Left lobe of liver (tissue), 2 donors: ENCODE measurements around the gene ATP9A. TPM values are rescaled to one million over a fixed set of nuclear protein-coding genes. Genes with fewer than 3 reads are reported as not detected.
"Not testable (repeated sequence)": the region's sequence is repeated elsewhere in the genome, so short reads cannot be mapped to it uniquely, and the experiment has no call there.

Source experiments
- ATAC-seq: fragments of 200-7000 bp; cut with Tn5 transposase; one replicate; pipeline ENCODE4 v1.9.1; 2020; ENCODE audit warnings: mild to moderate bottlenecking, moderate library complexity
- DNase-seq: peaks from one replicate; pipeline ENCODE4 v3.0.0-alpha.2; 2020; ENCODE audit warnings: low spot score
- total RNA-seq: library from RNA; stranded (reverse); gene quantifications from one replicate; pipeline ENCODE4 v1.2.1, GENCODE V29; 2021
- donor health status: DM: no; HTN: no; CAD: no; lungs with moderate emphysema.
- donor health status: DM: no; HTN: yes; CAD: no.

ATP9A gene
- total RNA-seq, 1 donor from 2014 or later, result 12.1 TPM

DNA sequence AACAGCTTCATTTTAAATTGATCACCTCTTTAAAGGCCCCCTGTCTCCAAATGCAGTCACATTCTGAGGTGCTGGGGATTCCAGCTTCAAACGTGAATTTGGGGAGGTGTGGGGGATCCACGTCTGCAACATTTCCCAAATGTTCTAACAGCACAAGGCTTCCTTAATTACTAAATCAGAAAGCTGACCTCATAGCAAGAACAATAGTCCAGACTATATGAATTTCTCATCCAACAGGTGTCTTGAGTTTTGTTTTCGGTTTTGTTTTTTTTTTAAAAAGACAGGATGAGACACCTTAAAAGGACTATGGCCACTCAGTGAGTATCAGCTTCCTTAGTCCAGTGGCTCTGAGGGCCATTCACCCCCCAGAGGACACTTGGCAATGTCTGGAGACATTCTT is 11.5 kb downstream of the ATP9A start:
- ATAC-seq, result no peak
- no peak for DNase-seq

DNA sequence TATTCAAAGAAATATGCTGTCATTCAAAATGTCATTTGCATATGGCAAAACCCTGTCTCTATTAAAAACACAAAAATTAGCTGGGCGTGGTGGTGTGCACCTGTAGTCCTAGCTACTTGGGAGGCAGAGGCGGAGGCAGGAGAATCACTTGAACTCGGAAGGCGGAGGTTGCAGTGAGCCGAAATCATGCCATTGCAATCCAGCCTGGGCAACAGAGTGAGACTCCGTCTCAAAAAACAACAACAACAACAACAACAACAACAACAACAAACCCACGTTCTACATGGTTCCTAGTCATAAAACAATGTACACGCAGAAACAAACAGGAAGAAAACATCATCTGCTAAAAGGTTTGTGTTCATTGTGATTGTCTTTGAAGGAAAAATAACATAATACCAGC is 15.0 kb downstream of the ATP9A start:
- not testable (repeated sequence) for DNase-seq, ATAC-seq

DNA sequence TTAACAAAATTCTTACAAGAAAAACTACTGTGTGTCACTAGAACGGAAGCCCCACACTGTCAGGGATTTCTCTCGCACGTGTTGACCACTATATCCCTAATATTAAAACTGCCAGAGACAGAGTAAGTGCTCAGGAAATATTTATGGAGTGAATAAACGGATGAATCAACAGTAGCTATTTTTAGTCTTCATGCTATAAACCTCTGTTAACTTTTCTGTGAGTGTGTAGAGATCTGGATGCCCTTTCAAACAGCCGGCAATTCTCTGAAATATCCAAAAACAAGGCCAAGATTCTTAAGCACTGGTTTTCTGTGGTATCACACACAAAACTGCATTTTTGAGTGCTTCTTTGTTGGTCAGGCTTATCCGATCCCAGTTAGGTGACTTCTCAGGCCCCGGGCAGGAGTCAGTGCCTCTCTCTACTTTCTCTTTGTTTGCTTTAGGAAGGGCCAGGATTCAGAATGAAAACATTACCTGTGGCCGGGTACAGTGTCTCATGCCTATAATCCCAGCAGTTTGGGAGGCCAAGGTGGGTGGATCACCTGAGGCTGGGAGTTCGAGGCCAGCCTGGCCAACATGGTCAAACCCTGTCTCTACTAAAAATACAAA is 15.7 kb downstream of the ATP9A start:
- DNase-seq, result no peak
- peak; percentile 63 for ATAC-seq

DNA sequence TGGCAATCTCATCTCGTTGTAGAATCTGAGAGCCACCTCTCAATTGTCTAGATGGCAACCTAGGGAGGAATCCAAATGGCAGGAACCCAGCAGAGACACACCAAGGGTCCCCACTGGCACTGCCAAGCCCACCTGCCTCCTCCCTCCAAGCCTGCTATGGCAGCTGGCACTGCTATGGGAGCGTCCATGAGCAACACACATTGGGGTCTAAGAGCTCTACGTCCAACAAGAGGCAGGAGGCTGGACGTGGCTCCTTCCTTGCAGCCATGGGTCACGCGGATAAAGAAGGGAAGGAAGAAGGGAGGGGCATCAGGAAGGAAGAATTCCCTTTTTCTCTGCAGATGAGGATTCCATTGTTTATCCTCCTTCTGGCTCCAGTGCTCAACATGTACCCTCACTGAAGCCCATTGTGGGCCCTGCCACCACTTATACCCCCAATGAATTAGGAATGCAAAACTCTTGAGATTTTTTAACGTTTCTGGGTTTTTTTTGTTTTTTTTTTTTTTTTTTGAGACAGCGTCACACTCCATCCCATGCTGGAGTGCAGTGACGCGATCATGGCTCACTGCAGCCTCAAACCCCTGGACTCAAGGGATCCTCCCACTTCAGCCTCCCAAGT is 17.3 kb downstream of the ATP9A start:
- no peak for ATAC-seq
- no peak for DNase-seq

DNA sequence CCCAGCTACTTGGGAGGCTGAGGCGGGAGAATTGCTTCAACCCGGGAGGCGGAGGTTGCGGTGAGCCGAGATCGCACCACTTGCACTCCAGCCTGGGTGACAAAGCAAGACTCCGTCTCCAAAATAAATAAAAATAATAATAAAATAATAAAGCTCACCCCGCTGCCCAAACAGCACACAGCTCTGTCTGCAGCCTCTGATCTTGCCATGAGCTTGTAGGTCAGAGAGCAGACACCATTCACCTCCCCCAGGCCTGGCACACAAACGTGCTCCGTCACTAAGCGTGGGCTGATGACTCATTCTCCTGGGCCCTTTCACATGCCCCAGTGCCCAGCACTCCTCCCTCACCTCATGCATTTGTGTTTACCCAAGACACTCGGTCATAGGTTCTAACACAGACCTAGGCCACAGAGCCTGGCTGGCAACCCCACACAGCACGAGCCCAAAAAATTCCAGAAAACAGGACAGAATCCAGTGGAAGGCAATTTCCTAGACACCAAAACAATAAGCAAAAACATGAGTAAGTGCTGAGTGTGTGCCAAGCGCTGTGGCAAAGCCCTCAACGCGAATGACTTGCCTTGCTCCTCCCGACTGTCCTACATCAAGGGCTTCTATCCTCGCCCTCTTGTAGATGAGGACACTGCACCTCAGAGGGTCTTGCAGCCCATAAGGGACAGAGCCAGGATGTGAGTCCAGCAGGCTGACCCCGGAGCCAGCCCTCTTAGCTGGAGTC is 18.0 kb downstream of the ATP9A start:
- DNase-seq (peak; percentile 95), ATAC-seq (peak; percentile 93)

DNA sequence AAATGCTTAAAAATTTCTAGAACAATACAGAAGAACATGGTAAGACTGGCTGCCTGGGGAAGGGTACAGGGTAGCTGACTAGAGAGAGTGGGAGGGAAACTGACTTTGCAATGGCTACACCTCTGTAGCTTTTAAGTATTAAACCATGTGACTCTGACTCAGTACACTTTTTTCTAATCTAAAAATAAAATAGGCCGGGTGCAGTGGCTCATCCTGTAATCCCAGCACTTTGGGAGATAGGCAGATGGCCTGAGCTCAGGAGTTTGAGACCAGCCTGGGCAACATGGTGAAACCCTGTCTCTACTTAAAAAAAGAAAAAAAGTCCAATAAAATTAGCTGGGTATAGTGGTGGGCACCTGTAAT is 18.5 kb downstream of the ATP9A start:
- no peak for ATAC-seq
- DNase-seq, result no peak

DNA sequence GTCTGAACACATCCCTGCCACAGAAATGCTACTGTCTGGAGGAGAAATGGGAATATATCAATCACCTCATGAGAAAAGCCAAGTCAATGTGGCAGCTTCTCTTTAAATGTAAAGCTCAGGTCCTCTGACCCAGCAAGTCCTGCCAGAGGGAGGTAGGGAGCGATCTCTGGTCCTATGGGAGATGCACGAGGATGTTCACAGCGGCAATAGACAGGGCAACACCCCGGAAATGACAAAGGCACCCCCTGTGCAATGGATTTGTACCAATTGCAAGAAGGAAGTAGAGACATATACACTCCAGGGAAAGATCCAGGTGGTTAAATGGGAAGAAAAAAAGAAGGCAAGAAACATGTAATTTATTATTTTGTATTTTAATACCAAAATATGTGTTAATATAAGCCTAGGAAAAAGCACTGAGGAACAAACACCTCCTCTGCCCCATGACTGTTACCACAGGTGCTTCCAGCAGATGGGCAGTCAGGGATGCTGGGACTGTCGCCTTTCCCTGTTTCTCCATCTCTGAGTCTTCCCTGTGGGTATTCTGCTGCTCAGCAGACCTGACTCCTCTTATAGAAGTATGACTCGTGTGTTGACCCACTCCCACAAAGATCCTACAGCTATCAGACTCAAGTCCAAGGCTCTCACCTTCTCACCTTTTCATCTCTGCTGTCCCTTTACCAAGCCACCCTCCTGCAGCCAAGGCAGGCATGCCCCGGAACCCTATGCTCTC is 20.8 kb downstream of the ATP9A start:
- DNase-seq, result no peak
- ATAC-seq, result no peak

DNA sequence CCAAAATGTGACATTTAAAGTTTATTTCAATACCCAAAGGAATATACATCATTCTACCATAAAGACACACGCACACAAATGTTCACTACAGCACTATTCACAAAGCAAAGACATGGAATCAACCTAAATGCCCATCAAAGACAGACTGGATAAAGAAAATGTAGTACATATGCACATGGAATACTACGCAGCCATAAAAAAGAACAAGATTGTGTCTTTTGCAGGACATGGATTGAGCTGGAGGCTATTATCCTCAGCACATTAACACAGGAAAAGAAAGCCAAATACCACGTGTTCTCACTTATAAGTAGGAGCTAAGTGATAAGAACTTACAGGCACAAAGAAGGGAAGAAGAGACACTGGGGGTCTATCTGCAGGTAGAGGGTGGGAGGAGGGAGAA is 22.4 kb downstream of the ATP9A start:
- ATAC-seq (no peak), DNase-seq (no peak)

DNA sequence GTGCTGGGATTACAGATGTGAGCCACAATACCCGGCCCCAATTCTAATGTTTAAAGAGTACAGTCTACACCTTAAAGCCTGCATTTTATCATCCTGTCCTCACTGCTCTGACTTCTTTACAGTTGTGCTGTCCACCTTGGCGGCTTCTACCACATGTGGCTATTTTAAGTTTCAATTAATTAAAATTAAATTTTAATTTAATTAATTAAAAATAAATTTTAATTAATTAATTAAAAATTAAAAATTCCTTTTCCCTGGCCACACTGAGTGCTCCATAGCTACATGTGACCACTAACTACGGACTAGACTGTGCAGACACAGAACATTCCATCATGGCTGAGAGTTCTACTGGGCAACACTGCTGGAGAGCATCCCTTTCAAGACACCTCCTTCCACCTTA is 27.4 kb downstream of the ATP9A start:
- DNase-seq (no peak), ATAC-seq (no peak)

DNA sequence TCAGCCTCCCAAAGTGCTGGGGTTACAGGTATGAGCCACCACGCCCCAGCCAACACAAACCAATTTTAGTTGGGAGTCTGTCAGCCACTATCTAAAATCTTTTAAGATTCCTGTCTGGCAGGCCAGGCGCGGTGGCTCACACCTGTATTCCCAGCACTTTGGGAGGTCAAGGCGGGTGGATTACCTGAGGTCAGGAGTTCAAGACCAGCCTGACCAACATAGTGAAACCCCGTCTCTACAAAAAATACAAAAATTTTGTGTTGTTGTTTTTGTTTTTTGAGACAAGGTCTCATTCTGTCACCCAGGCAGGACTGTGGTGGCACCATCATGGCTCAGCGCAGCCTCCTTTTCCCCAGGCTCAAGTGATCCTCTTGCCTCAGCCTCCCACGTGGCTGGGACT is 27.9 kb downstream of the ATP9A start:
- not testable (repeated sequence) for DNase-seq, ATAC-seq

DNA sequence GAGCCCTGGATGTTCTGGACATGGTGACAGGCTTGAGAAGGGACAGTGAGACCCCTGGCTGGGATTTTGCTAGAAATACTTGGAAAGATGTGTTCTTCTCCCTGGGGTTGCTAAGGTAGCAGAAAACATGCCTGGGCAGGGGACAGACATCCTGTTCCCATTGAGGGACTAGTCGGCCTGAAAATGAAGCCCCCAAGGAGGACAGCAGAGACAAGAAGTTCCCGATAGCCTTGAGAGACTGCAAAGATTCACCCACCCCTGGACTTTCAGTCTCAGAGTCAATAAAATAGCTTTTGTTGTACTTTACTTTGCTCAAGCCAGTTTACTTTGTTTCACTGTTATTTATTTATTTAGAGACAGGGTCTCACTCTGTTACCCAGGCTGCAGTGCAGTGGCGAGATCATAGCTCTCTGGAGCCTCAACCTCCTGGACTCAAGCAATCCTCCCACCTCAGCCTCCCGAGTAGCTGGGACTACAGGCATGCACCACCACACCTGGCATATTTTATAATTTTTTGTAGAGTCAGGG is 28.4 kb downstream of the ATP9A start:
- DNase-seq (no peak), ATAC-seq (no peak)

DNA sequence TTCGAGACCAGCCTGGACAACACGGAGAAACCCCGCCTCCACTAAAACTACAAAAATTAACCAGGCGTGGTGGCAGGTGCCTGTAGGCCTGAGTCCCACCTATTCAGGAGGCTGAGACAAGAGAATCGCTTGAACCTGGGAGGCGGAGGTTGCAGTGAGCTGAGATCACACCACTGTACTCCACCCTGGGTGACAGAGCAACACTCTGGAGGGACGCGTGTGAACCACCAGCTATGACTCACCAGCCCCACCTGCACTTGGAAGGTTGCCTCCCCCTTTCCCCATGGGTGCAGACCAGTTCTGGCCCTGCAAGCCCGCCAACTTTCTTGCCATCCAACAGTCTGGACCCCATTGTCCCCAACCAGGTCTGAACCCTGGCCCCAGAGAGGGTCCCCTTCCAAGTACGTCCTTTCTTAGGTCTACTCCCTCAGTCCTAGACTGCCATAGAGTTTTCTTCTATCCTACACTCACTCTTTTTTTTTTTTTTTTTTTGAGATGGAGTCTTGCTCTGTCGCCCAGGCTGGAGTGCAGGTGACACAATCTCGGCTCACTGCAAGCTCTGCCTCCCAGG is 29.2 kb downstream of the ATP9A start:
- DNase-seq (no peak), ATAC-seq (no peak)

DNA sequence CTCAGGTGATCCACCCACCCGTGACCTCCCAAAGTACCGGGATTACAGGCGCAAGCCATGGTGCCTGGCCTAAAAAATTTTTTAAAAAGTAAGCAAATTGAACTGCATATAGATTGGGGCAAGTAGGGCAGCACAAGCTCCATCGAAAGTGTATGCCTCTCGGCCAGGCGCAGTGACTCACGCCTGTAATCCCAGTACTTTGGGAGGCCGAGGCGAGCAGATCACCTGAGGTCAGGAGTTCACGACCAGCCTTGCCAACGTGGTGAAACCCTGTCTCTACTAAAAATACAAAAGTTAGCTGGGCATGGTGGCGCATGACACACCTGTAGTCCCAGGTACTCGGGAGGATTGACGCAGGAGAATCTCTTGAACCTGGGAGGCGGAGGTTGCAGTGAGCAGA is 29.9 kb downstream of the ATP9A start:
- DNase-seq, ATAC-seq: not testable (repeated sequence)

DNA sequence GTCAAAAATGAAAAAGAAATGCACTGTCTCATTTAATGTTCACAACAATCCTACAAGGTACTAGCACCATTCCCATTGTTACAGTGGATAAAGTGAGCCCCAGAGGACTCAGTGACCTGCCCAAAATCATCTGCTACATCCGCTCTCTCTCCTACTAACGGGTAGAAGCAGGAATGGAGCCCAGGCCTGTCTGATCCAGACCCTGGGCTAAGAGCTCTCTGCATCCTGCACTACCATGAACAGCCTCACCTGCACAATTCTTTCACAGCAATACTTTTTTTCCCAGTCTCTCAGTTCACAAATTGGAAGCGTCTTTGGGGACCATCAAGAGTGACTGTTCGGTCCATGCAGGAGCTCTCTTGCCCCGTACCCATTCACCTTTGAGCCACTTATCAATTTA is 31.2 kb downstream of the ATP9A start:
- ATAC-seq, result no peak
- no peak for DNase-seq

DNA sequence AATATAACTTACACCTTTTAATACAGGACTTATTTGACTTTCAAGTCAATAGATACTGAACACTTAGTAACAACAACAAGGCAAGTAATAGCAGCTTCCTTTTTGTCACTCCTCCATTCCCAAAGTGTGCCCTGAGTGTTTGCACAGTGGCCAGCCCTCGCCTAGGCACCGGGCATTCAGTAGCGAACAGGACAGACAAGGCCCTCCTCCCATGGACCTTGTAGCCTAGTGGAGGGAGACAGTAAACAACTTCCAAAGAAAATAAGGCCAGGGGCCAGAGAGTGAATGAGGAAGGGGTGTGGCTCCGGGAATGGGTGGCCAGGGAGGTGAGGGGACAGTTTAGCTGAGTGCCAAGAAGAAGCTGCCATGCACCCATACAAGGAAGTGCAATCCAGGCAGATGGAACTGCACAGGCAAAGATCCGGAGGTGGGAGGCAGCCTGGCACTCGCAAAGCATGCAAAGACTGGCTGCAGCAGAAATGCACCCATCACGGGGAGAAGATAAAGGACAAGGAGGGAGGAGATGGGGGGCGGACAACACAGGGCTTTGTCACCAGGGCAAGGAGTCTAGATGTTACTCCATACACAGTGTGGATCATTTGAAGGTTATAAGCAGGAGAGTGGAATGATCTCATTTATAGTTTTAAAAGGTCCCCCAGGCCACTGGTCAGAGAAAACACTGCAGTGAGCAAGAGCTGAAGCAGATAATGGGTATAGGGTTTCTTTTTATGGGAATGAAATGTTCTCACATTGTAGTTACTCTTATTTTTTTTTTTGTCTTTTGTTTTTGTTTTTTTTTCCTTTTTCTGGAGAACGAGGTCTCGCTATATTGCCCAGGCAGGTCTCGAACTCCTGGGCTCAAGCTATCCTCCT is 32.2 kb downstream of the ATP9A start:
- ATAC-seq (peak; percentile 40), DNase-seq (no peak)

DNA sequence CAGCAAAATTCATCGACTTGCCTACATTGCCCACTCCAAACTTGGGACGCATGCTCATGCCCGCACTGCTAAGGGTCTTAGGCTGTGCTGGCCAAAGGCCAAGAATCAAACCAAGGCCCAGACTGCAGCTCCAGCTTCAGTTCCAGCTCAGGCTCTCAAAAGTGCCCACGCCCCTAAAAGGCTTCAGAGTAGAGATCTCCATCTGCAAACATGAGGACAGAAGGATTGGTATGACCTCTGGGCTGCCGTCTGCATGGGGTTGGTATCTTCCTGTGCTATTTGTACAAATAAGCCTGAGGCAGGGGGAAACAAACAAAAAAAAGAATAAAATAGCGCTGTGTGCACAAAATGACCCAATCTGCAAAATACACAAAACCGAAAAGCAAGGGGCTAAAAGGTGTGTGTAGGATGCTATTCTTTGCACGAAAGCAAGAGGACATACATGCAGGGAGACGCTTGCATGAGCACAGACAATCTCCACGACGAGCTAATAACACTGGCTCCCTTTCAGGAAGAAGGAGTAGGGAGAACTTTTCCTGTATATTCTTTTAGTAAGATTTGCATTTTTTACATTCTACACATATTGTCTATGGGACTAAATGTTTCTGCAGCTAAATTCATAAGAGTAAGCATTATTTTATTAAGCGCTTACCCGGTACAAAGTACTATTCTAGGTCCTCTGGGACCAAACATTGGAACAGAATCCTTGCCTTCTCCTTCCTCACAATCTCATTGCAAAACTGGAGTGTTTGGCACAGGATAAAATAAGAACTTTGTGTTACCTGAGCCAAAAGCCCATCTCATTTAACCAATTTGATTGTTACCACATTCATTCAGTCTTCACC is 33.1 kb downstream of the ATP9A start:
- DNase-seq, result no peak
- ATAC-seq, result no peak

DNA sequence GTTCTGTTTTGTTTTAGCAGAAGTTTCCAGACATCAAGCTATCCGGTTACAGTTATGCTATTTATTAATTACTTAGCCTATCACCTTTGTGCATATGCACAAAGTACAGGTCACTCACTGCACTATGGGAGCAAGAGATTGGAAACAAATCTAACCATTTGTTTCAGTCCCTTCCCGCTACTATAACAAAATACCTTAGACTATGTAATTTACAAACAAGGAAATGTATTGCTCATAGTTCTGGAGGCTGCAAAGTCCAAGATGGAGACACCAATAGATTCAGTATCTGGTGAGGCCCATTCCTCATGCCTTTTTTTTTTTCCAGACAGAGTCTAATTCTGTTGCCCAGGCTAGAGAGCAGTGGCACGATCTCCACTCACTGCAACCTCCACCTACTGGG is 35.1 kb downstream of the ATP9A start:
- DNase-seq (no peak), ATAC-seq (no peak)

DNA sequence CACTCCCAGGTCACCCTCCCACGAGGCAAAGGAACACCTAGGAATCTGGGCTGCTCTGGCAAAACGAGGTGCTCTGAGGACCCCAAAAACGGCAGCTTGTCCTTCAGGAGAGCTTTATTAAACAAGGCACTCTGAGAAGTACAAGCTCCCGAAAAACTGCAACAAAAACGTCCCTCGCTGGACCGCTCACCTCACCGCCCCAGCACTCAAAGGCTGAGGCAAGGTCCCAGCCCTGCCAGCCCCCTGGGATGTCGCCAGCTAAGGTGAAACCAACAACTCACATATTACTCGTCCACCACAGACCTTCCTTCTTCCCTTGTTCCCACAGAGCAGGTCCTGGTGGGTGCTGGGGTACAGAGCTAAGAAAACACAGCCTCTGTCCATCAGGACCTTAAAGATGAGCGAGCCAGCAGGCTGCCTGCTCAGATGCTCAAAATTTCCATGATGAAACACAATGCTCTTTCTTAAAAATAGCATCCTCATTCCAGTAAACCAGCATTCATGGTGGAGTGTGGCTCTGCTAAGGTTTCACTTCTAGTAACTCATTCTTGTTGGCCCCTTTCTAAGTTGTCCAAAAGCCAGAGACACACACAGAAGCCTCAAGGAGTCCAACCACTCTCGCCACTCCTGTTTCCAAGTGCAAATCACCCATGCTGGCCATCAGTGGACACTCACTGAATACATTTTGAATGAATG is 35.9 kb downstream of the ATP9A start:
- no peak for ATAC-seq
- no peak for DNase-seq

DNA sequence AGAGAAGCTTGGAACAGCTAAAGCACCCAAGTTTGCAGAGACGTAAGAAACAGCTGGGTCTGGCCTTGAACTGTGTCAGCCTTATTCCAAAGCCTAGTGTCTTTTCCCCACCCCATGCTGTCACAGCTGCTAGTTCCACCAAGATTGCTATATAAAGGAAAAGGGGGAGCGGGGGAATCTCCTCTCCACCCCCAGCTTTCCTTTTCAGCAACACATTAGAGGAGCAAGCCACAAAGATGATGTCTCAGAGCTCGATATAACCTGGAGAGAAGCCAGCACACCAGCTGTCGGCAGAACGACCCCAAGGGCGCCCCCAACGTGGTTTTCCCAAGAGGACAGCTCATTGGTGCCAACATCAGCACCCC is 36.5 kb downstream of the ATP9A start:
- no peak for ATAC-seq

More for the DNA sequence above, 36.5 kb downstream of the ATP9A start:
- DNase-seq, result no peak
